ENCODE data around the gene FHIT.

Gene FHIT

DNA sequence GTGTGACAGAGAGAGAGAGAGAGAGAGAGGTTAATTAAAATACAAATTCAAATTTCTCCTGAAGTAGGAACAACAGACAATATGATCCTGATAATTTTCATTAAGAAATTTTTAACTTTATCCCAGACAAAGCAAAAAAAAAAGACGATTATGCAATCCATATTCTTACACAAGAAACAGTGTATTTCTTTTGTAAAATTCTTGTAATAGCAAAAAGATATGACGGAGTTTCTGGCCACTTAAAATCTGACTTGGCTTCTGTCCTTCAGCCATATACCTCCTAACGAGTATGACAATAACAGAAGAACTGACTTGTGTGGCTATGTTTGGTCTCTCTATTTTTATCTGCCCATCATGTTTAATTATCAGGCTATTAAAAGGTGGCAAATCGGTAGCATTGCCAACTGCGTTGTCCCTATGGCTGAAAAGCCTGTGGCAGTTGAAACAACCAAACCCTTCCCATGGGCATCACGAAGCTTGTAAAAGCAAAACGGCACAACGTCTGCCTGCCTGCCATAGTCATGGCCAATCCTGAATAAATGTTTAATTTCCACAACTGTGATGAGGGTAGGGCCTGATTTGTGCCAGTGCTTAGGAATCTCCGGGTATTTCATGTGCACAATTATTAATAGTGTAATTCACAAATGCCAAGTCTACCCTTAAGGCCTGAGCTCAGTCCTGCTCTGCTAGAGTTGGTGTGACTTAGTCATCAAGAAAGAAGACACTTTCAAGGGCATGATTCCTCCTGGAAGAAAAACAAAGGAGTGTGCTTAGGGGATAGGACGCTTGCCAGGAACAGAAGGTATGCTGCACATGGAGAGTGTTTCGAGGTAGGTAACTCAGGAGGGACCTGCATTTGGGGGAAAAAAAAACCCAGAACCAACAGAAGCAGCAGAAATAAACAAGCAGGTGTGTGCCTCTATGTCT, 1090.2 kb downstream of the FHIT start:
- TF ChIP-seq, protein P1, sequence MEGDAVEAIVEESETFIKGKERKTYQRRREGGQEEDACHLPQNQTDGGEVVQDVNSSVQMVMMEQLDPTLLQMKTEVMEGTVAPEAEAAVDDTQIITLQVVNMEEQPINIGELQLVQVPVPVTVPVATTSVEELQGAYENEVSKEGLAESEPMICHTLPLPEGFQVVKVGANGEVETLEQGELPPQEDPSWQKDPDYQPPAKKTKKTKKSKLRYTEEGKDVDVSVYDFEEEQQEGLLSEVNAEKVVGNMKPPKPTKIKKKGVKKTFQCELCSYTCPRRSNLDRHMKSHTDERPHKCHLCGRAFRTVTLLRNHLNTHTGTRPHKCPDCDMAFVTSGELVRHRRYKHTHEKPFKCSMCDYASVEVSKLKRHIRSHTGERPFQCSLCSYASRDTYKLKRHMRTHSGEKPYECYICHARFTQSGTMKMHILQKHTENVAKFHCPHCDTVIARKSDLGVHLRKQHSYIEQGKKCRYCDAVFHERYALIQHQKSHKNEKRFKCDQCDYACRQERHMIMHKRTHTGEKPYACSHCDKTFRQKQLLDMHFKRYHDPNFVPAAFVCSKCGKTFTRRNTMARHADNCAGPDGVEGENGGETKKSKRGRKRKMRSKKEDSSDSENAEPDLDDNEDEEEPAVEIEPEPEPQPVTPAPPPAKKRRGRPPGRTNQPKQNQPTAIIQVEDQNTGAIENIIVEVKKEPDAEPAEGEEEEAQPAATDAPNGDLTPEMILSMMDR (conservative IDR thresholded peaks at IDR 0.05; ENCODE audit: low read depth, low read length) = no peak
- no peak for DNase-seq (ENCODE audit: low read depth)
- H3K4me3 ChIP-seq (ENCODE audit: low read depth, low read length) = no peak overlapping the region

- TF ChIP-seq, protein P1 (conservative IDR thresholded peaks at IDR 0.05; ENCODE audit: low read depth, low read length) = no peak
- no peak overlapping the region for H3K4me3 ChIP-seq (ENCODE audit: low read depth, low read length)
- no peak for DNase-seq (ENCODE audit: low read depth)
These were observed 1091.0 kb downstream of the FHIT start for GRCh38 chr3:60160111-60160821.

DNA sequence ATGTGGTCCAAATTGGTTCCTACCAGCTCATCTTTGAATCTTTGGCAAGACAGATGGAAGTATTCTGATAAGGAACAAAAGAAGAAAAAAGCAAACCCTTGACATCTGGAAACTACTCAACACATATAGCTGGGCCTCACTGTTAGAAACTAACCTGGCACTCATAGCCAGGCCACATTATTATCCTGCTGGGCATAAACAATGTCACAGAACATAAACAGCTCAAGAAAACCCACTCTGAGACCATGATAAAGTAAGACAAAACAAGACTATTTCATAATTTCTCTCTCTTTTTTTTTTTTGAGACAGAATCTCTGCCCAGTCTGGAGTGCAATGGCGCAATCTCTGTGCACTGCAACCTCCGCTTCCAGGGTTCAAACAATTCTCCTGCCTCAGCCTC, 1093.2 kb downstream of the FHIT start:
- no peak overlapping the region for H3K4me3 ChIP-seq (ENCODE audit: low read depth, low read length)
- TF ChIP-seq, protein P1 (conservative IDR thresholded peaks at IDR 0.05; ENCODE audit: low read depth, low read length) = no peak
- no peak for DNase-seq (ENCODE audit: low read depth)

DNA sequence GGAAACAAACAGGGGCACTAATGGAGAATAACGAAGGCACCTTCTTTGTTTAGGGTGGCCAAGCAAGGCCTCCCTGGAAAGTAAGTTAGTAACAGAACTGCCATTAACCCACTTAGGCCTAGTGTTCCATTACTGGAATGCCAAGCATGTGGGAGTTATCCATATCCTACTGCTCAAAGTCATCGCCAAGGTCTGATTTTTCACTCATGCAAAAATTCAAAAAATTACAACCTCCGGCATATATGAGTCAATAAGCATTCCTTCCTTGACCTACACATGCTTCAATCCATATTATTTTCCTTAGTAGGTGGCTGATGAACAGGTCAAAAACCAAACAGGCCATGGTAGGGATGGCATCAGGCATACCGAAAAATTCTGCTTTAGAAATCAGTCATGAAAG, 1097.2 kb downstream of the FHIT start:
- no peak overlapping the region for H3K4me3 ChIP-seq (ENCODE audit: low read depth, low read length)
- DNase-seq (ENCODE audit: low read depth) = no peak
- TF ChIP-seq, protein P1 (conservative IDR thresholded peaks at IDR 0.05; ENCODE audit: low read depth, low read length) = no peak

- no peak overlapping the region for H3K4me3 ChIP-seq (ENCODE audit: low read depth, low read length)
- no peak for DNase-seq (ENCODE audit: low read depth)
- TF ChIP-seq, protein P1 (conservative IDR thresholded peaks at IDR 0.05; ENCODE audit: low read depth, low read length) = no peak
These were observed 1097.8 kb downstream of the FHIT start for GRCh38 chr3:60153221-60153999.

GRCh38 chr3:60149501-60149900, 1101.8 kb downstream of the FHIT start:
- no peak for DNase-seq (ENCODE audit: low read depth)
- TF ChIP-seq, protein P1 (conservative IDR thresholded peaks at IDR 0.05; ENCODE audit: low read depth, low read length) = no peak

More at GRCh38 chr3:60149501-60149900, 1101.8 kb downstream of the FHIT start:
- H3K4me3 ChIP-seq (ENCODE audit: low read depth, low read length) = no peak overlapping the region
